Activated effector memory CD4-positive, alpha-beta T cell treated with anti-CD3 and anti-CD28 coated beads, Interleukin-2, amount 50 U/mL, for 16 hours (primary cell): ENCODE data around the gene GCH1.

Source experiments
- DNase-seq: peaks from one replicate; pipeline ENCODE4 v3.0.0-alpha.2; 2020

The GCH1 gene

DNA sequence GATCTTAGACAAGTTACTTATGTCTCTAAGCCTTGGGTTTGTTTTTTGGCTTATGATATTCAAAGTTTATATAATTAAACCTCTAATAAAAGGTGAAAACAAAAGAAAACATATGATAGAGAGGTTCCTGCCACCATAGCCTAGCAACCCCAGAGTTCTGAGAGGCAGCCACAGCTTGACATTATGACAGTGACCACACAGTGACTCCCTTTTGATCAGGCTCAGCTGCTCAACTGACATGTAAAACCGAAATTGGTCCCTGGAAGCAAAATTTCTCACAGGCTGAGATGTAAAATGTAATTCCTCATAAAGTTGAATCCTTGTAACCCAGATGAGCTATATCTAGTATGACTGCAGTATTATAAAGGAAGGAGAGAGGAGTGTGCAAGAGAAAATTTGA lies 108.5 kb downstream of the GCH1 start:
- no peak for DNase-seq

- no peak for DNase-seq
These were observed 110.3 kb downstream of the GCH1 start for GRCh38 chr14:54792288-54792687.
